Bronchial epithelial cell (primary cell): ENCODE data around the gene THRA. TPM values are rescaled to one million over a fixed set of nuclear protein-coding genes. Genes with fewer than 3 reads are reported as not detected.

Experiments used
- DNase-seq: peaks from one replicate; pipeline ENCODE4 v3.0.0-alpha.2; 2010; ENCODE audit warnings: low read depth
- FAIRE-seq: peaks from 2 replicates; lab custom pipeline; 2011; peaks lifted over from hg19 to GRCh38; lab: Jason Lieb, UNC
- H3K27me3 ChIP-seq: 2 replicates; pipeline ENCODE4 v1.5.1; 2011; ENCODE audit warnings: low read length; ENCODE audit not compliant: control insufficient read depth, insufficient read depth
- H3K36me3 ChIP-seq: 2 replicates; pipeline ENCODE4 v1.5.1; 2011; ENCODE audit warnings: low read length; ENCODE audit not compliant: control insufficient read depth, insufficient read depth
- H3K4me3 ChIP-seq: 2 replicates; pipeline ENCODE4 v1.5.1; 2011; ENCODE audit warnings: mild to moderate bottlenecking, low read depth, low read length, control low read depth
- total RNA-seq: library from RNA; depleted of rRNA; stranded (reverse); fragments of >200 nt; gene quantifications from 2 replicates; pipeline ENCODE4 v1.2.1, GENCODE V29; 2014
- TF ChIP-seq, protein P1 (sequence below): IDR thresholded peaks from 2 replicates; pipeline ENCODE4 v1.5.1; 2011; ENCODE audit warnings: mild to moderate bottlenecking, moderate library complexity, low read length, control low read depth, inconsistent platforms; ENCODE audit not compliant: insufficient read depth, severe bottlenecking

THRA gene
- total RNA-seq, 1 donor from 2014 or later: 5.8 TPM

DNA sequence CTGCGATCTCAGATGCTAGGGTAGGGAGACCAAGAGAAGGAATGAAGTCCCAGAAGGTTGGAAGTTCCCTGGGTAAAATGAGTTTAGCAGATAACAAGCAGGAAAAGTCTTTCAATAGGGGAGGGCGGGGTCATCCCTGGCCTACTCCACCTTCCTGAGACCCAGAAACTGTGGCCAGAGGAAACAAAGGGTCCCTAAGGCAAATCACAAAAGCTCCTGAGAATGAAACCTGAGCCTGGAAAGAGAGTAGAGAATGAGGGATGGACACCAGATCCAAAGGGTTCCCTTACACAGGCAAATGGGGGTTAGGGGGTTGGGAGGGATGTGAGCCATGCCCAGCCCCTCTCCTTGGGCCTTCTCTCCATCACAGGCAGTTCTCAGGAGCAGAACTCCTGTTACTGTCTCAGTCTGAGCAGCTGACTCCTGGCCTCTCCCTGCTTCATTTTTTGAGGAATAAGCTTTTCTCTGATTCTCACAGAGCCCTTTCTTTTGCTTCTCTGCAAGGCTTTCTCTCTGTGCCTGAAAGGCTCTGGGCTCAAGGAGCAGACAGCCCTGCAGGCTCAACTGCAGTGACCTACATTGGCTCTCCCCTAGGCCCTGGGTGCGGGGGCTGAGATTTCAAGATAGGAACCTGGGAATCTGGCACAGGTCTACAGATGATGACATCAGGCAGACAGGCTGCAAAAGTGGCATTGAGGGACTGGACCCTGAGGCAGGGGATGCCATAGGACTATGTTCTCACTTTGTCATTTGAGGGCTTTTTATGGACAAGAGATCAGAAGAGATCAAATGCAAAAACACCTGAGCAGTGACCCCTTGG lies 47.5 kb downstream of the THRA start:
- no peak for DNase-seq
- no peak for FAIRE-seq
- TF ChIP-seq, protein P1, sequence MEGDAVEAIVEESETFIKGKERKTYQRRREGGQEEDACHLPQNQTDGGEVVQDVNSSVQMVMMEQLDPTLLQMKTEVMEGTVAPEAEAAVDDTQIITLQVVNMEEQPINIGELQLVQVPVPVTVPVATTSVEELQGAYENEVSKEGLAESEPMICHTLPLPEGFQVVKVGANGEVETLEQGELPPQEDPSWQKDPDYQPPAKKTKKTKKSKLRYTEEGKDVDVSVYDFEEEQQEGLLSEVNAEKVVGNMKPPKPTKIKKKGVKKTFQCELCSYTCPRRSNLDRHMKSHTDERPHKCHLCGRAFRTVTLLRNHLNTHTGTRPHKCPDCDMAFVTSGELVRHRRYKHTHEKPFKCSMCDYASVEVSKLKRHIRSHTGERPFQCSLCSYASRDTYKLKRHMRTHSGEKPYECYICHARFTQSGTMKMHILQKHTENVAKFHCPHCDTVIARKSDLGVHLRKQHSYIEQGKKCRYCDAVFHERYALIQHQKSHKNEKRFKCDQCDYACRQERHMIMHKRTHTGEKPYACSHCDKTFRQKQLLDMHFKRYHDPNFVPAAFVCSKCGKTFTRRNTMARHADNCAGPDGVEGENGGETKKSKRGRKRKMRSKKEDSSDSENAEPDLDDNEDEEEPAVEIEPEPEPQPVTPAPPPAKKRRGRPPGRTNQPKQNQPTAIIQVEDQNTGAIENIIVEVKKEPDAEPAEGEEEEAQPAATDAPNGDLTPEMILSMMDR: no peak
- Histone ChIP-seq H3K27me3 (no peaks in the 10 kb centered on the region), H3K4me3 (no peak overlapping the region), H3K36me3 (no peaks in the 10 kb centered on the region)

DNA sequence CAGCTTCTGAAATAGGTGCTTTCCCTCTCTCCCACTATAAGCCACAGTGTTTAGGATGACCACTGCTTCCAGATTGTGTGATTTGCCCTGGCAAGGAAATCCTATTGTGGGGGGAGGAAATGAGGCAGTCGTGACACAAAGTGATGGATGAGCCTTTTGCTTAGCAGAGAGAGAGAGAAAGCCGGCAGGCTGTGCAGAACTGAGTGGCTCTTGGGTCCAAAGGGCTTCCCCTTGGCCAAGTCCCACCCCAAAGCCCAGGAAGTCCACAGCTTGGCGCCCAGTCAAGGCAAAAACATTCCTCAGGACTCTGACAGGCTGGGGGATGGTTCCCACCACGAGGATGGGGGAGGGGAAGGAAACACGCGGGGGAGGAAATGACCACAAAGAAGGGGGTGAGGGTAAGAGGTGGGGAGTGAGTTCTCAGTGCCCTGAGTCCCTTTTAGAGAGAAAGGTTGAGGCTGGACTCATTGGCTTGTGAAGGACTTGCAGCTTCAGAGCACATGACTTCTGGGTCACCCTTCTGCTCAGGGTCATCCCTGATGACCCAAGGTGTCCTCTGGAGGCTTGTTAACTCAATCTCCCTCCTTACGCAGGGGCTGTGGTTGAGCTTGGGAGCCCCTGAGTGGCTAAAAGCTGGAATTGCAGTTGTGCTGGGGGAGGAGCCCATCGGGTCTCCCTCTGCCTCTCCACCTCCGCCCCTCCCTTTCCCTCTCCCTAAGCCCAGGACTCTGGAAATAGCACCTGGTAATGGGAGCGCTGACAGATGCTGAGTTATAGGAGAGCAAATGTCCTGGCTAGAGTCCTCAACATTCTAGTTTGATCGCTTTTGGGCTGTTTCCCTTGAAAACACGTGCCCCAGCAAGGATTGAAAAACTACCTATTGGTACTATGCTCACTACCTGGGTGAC lies 48.7 kb downstream of the THRA start:
- no peak overlapping the region for H3K4me3 ChIP-seq
- no peak for FAIRE-seq

DNA sequence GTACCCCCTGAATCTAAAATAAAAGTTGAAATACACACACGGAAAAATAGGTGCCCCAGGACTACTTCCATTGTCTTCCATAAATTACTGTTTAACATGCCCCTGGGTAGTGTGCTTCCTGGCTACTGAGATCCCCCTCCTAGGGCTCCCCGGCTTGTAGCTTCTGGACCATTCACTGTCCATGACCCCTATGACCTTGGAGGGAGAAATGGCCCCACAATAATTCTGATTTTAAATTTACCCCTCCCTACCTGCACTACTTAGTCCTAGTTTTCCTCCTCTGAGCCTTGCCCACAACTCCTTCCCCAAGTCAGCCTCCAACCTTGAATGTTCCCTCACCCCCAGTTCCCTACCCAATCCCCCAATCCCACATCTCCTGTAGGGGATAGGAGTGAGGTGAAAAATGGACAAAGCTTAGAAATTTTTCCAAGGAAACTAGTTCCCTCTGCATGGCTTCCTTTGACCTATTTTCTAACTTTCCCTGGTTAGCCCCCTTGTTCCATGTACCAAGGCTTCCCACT lies 49.5 kb downstream of the THRA start:
- H3K4me3 ChIP-seq: no peak overlapping the region
- DNase-seq: no peak
- H3K36me3 ChIP-seq: no peaks in the 10 kb centered on the region
- no peak for FAIRE-seq
- H3K27me3 ChIP-seq: no peaks in the 10 kb centered on the region
- TF ChIP-seq, protein P1: no peak

More for the DNA sequence above, 48.7 kb downstream of the THRA start:
- Histone ChIP-seq H3K36me3 (no peaks in the 10 kb centered on the region), H3K27me3 (no peaks in the 10 kb centered on the region)
- peak; percentile 77 for DNase-seq
- TF ChIP-seq, protein P1: peak; percentile 86

DNA sequence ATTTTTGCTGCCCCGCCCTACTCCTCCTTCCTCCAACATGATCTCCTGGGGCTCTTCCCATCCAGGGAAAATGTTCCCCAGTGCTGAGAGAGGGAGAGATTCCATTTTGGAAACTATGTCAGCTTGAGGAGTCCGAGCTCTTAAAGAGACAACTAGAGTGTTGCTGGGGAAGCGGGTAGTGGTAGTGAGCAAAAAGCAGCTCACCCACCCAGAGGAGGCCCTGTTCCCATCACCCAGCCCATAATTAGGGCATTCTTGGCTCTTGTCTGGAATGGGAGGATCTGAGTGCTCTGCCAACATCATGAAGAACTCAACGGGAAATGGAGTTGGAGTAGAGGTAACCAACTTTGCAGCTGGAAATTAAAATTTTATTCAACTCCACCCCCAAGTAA lies 49.9 kb downstream of the THRA start:
- TF ChIP-seq, protein P1: no peak
- Histone ChIP-seq H3K27me3 (no peaks in the 10 kb centered on the region), H3K4me3 (no peak overlapping the region), H3K36me3 (no peaks in the 10 kb centered on the region)
- FAIRE-seq: no peak
- DNase-seq: no peak

DNA sequence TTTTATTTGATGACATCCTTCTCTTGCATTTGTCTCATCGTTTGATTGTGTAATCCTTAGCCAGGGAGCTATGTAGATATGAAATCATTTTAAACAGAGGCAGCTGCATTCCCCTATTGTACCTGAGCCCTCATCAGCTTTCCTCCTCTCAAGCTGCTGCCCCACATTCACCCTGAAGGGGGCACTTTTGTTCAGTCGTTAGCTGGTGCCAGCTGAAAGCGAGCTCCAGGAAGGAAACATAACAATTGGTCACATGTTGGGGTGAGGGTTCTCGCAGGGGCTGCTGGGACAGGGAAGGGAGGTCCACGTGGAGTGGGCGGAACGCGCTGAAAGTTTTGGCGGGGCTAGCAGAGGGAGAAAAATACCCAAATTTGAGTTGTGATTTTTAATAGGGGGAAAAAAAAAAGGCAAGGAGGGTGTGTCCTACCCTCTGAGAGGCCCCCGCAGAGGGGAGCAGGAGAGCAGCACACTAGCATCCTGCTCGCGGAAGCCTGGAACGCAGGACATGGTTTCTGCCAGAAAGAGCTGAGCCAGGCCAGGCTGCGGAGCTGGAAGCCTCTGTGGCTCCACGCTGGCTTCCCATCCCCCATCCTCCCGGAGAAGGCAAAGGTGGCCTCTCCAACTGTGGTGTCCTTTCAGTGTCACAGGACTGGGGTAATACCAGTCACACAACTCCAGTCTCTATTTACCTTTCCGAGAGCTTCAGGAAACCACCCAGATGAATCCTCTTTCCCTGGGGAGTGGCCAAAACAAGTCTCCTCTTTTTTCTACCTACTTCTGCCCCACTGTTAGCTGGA lies 50.5 kb downstream of the THRA start:
- DNase-seq (peak; percentile 92), FAIRE-seq (no peak)
- TF ChIP-seq, protein P1: peak; percentile 79
- Histone ChIP-seq H3K36me3 (no peaks in the 10 kb centered on the region), H3K4me3 (peak overlapping the region; percentile 41), H3K27me3 (no peaks in the 10 kb centered on the region)
